Muscle layer of colon (tissue), 2 donors: ENCODE measurements around the gene SMARCA4.

Source experiments
- H3K27ac ChIP-seq: one replicate; pipeline ENCODE4 v1.7.0; 2013; ENCODE audit warnings: low read depth, mild to moderate bottlenecking, low read length, moderate library complexity
- H3K27me3 ChIP-seq, 2 donors: one replicate each; pipeline ENCODE4 v1.7.0; 2013; ENCODE audit warnings: low read length in 2 of 2, mild to moderate bottlenecking in 2 of 2; ENCODE audit not compliant: insufficient read depth in 2 of 2, control insufficient read depth in 1 of 2
- H3K36me3 ChIP-seq: one replicate; pipeline ENCODE4 v1.7.0; 2013; ENCODE audit warnings: mild to moderate bottlenecking, low read length; ENCODE audit not compliant: insufficient read depth
- H3K4me1 ChIP-seq: one replicate; pipeline ENCODE4 v1.7.0; 2013; ENCODE audit warnings: mild to moderate bottlenecking, low read length; ENCODE audit not compliant: insufficient read depth
- H3K4me3 ChIP-seq, 2 donors: one replicate each; pipeline ENCODE4 v1.7.0; 2013; ENCODE audit warnings: low read length in 2 of 2, low read depth in 1 of 2, mild to moderate bottlenecking in 1 of 2, moderate library complexity in 1 of 2
- H3K9ac ChIP-seq: one replicate; pipeline ENCODE4 v1.7.0; 2013; ENCODE audit warnings: low read length
- H3K9me3 ChIP-seq: one replicate; pipeline ENCODE4 v1.7.0; 2013; ENCODE audit warnings: mild to moderate bottlenecking, low read length
- donor health status: abdominal sarcoma.
- donor health status: Adenocarcinoma of cecum.

Gene SMARCA4

GRCh38 chr19:10921199-10921909 lies 39.5 kb upstream of the SMARCA4 start:
- Histone ChIP-seq H3K4me1 (no peaks in the 10 kb centered on the region), H3K27ac (no peak overlapping the region), H3K4me3 (no peak overlapping the region), H3K9me3 (no peaks in the 10 kb centered on the region), H3K36me3 (peaks cover 47% of the 10 kb centered on the region), H3K9ac (no peak overlapping the region), H3K27me3 (no peaks in the 10 kb centered on the region)

- Histone ChIP-seq H3K27me3 (no peaks in the 10 kb centered on the region), H3K27ac (no peak overlapping the region), H3K4me3 (no peak overlapping the region), H3K9me3 (no peaks in the 10 kb centered on the region), H3K9ac (no peak overlapping the region), H3K36me3 (peaks cover 47% of the 10 kb centered on the region), H3K4me1 (no peaks in the 10 kb centered on the region)
Observed at GRCh38 chr19:10921910-10922637, 38.8 kb upstream of the SMARCA4 start.

- H3K4me3 ChIP-seq: no peak overlapping the region
- no peaks in the 10 kb centered on the region for H3K27me3 ChIP-seq
- no peak overlapping the region for H3K9ac ChIP-seq
- H3K27ac ChIP-seq: no peak overlapping the region
- no peaks in the 10 kb centered on the region for H3K9me3 ChIP-seq
- H3K36me3 ChIP-seq: peaks cover 47% of the 10 kb centered on the region
- H3K4me1 ChIP-seq: peaks cover 4% of the 10 kb centered on the region
Observed at GRCh38 chr19:10922638-10923014, 38.2 kb upstream of the SMARCA4 start.

- Histone ChIP-seq H3K27me3 (no peaks in the 10 kb centered on the region), H3K4me3 (no peak overlapping the region), H3K4me1 (peaks cover 8% of the 10 kb centered on the region), H3K27ac (no peak overlapping the region), H3K9me3 (no peaks in the 10 kb centered on the region), H3K36me3 (peaks cover 39% of the 10 kb centered on the region), H3K9ac (no peak overlapping the region)
Observed at GRCh38 chr19:10923260-10924112, 37.3 kb upstream of the SMARCA4 start.

- peaks cover 11% of the 10 kb centered on the region for H3K4me1 ChIP-seq
- no peak overlapping the region for H3K4me3 ChIP-seq
- no peaks in the 10 kb centered on the region for H3K9me3 ChIP-seq
- no peak overlapping the region for H3K9ac ChIP-seq
- H3K27me3 ChIP-seq: no peaks in the 10 kb centered on the region
- H3K27ac ChIP-seq: no peak overlapping the region
- peaks cover 28% of the 10 kb centered on the region for H3K36me3 ChIP-seq
Observed at GRCh38 chr19:10924597-10924996, 36.2 kb upstream of the SMARCA4 start.

- Histone ChIP-seq H3K27me3 (no peaks in the 10 kb centered on the region), H3K9ac (peak overlapping the region; percentile 61), H3K36me3 (peaks cover 21% of the 10 kb centered on the region), H3K4me3 (peak overlapping the region; percentile 80 to 87), H3K27ac (peak overlapping the region; percentile 63), H3K9me3 (no peaks in the 10 kb centered on the region), H3K4me1 (peaks cover 20% of the 10 kb centered on the region)
Observed at GRCh38 chr19:10927730-10928562, 32.9 kb upstream of the SMARCA4 start.

GRCh38 chr19:10928563-10929401 lies 32.0 kb upstream of the SMARCA4 start, which contains the start of the genes TIMM29 and YIPF2:
TIMM29 (plus strand) TSS chr19:10928811; CDS start chr19:10928823, 12 bp downstream.
YIPF2 (minus strand) TSS chr19:10928639; CDS start chr19:10928410, 229 bp downstream.
- Histone ChIP-seq H3K9me3 (no peaks in the 10 kb centered on the region), H3K4me3 (peak within 1 kb of the TSS; percentile 80 to 87), H3K9ac (peak within 1 kb of the TSS; percentile 61), H3K4me1 (peaks cover 20% of the 10 kb centered on the region), H3K36me3 (peaks cover 13% of the 10 kb centered on the region), H3K27ac (peak within 1 kb of the TSS; percentile 63), H3K27me3 (no peaks in the 10 kb centered on the region)

- peaks cover 20% of the 10 kb centered on the region for H3K4me1 ChIP-seq
- H3K4me3 ChIP-seq: peak overlapping the region; percentile 80 to 87
- H3K9ac ChIP-seq: peak overlapping the region; percentile 21
- peak overlapping the region; percentile 63 for H3K27ac ChIP-seq
- no peaks in the 10 kb centered on the region for H3K27me3 ChIP-seq
- H3K36me3 ChIP-seq: peaks cover 7% of the 10 kb centered on the region
- no peaks in the 10 kb centered on the region for H3K9me3 ChIP-seq
Observed at GRCh38 chr19:10929402-10929794, 31.4 kb upstream of the SMARCA4 start.

- Histone ChIP-seq H3K27me3 (no peaks in the 10 kb centered on the region), H3K4me3 (no peak overlapping the region), H3K9me3 (no peaks in the 10 kb centered on the region), H3K36me3 (no peaks in the 10 kb centered on the region), H3K9ac (no peak overlapping the region), H3K27ac (no peak overlapping the region), H3K4me1 (peaks cover 3% of the 10 kb centered on the region)
Observed at GRCh38 chr19:10935371-10936059, 25.3 kb upstream of the SMARCA4 start.

- Histone ChIP-seq H3K4me1 (peaks cover 3% of the 10 kb centered on the region), H3K27ac (no peak overlapping the region), H3K9me3 (no peaks in the 10 kb centered on the region), H3K36me3 (no peaks in the 10 kb centered on the region), H3K9ac (no peak overlapping the region), H3K4me3 (no peak overlapping the region), H3K27me3 (no peaks in the 10 kb centered on the region)
Observed at GRCh38 chr19:10936661-10937084, 24.2 kb upstream of the SMARCA4 start.
